AG04450 (cell line): ENCODE measurements around the gene BET1. TPM values are rescaled to one million over a fixed set of nuclear protein-coding genes. Genes with fewer than 3 reads are reported as not detected.

ENCODE experiments used
- CTCF ChIA-PET: fragments of 300-600, 350-600 bp; formaldehyde crosslinking; extraction: SDS; loops from one replicate; lab custom pipeline; 2022; ENCODE audit warnings: antibody characterized with exemption, inconsistent platforms; lab: Charles Lee
- POLR2A ChIA-PET: fragments of 350-600 bp; formaldehyde crosslinking; extraction: SDS; loops from one replicate; lab custom pipeline; 2021; ENCODE audit warnings: antibody characterized with exemption, inconsistent platforms; lab: Yijun Ruan, JAX
- DNase-seq: peaks from one replicate; pipeline ENCODE4 v3.0.0-alpha.2; 2011; ENCODE audit warnings: low read depth, low spot score
- H3K27ac ChIP-seq: one replicate; pipeline ENCODE4 v1.5.1; 2012; ENCODE audit warnings: low read depth, low read length, control low read depth
- H3K27me3 ChIP-seq: one replicate; pipeline ENCODE4 v1.6.0; 2012; ENCODE audit warnings: low read length; ENCODE audit not compliant: control insufficient read depth, insufficient read depth
- H3K4me3 ChIP-seq: 2 replicates; pipeline ENCODE4 v1.5.1; 2011; ENCODE audit warnings: mild to moderate bottlenecking, low read depth, low read length, control low read depth
- H3K9me3 ChIP-seq: 2 replicates; pipeline ENCODE4 v1.5.1; 2012; ENCODE audit warnings: low read length; ENCODE audit not compliant: control insufficient read depth, insufficient read depth
- CTCF ChIP-seq: IDR thresholded peaks from 2 replicates; pipeline ENCODE4 v1.5.1; 2011; ENCODE audit warnings: low read depth, low read length, control low read depth, inconsistent platforms
- polyA plus RNA-seq: library from polyadenylated mRNA; depleted of rRNA; stranded (reverse); fragments of >200 nt; gene quantifications from 2 replicates; pipeline ENCODE4 v1.2.3, GENCODE V29; 2011

BET1 gene
- polyA plus RNA-seq, 1 experiment, result 53.9 TPM

- CTCF ChIA-PET, result no interaction called here
- DNase-seq, result no peak
- TF ChIP-seq CTCF, result no peak
- Histone ChIP-seq H3K27ac (no peak overlapping the region), H3K27me3 (no peaks in the 10 kb centered on the region), H3K9me3 (no peaks in the 10 kb centered on the region), H3K4me3 (no peak overlapping the region)
- POLR2A ChIA-PET, result no interaction called here
These were observed 39.3 kb downstream of the BET1 start for GRCh38 chr7:93964813-93965212.

GRCh38 chr7:93964262-93964661, 39.9 kb downstream of the BET1 start:
- Histone ChIP-seq H3K9me3 (no peaks in the 10 kb centered on the region), H3K4me3 (no peak overlapping the region), H3K27ac (no peak overlapping the region), H3K27me3 (no peaks in the 10 kb centered on the region)
- ChIA-PET POLR2A (no interaction called here), CTCF (no interaction called here)
- no peak for DNase-seq
- no peak for TF ChIP-seq CTCF

GRCh38 chr7:93960986-93961385, 43.2 kb downstream of the BET1 start:
- no peak overlapping the region for H3K27ac ChIP-seq
- no peaks in the 10 kb centered on the region for H3K9me3 ChIP-seq
- no peak for DNase-seq
- TF ChIP-seq CTCF, result no peak
- POLR2A ChIA-PET, result no interaction called here
- no peak overlapping the region for H3K4me3 ChIP-seq
- CTCF ChIA-PET, result interaction anchor here (0.6 kb wide), 2 partner anchors 25 to 360 kb away, joined by 3 read pairs; no protein-coding TSS in a partner anchor
- H3K27me3 ChIP-seq, result no peaks in the 10 kb centered on the region

GRCh38 chr7:93958651-93959050, 45.5 kb downstream of the BET1 start:
- no peak for TF ChIP-seq CTCF
- Histone ChIP-seq H3K4me3 (no peak overlapping the region), H3K27ac (no peak overlapping the region), H3K9me3 (no peaks in the 10 kb centered on the region), H3K27me3 (no peaks in the 10 kb centered on the region)
- ChIA-PET CTCF (no interaction called here), POLR2A (no interaction called here)
- DNase-seq, result no peak

- Histone ChIP-seq H3K27me3 (no peaks in the 10 kb centered on the region), H3K4me3 (no peak overlapping the region), H3K27ac (no peak overlapping the region), H3K9me3 (no peaks in the 10 kb centered on the region)
- ChIA-PET CTCF (no interaction called here), POLR2A (no interaction called here)
- TF ChIP-seq CTCF, result no peak
- DNase-seq, result no peak
These were observed 45.9 kb downstream of the BET1 start for GRCh38 chr7:93958216-93958615.
